ENCODE measurements around the gene UHRF2.
A peak's percentile ranks its signal among the peaks of the same experiment; 100 is the strongest.
"Not testable (repeated sequence)": the region's sequence is repeated elsewhere in the genome, so short reads cannot be mapped to it uniquely, and the experiment has no call there.

UHRF2 gene

GRCh38 chr9:6538666-6539071 lies 125.7 kb downstream of the UHRF2 start:
- no peak overlapping the region for H3K27ac Mint-ChIP-seq
- H3K9me3 Mint-ChIP-seq = no peaks in the 10 kb centered on the region
- H3K36me3 Mint-ChIP-seq (ENCODE audit: low read depth) = no peaks in the 10 kb centered on the region
- no peak overlapping the region for H3K4me3 Mint-ChIP-seq
- no peaks in the 10 kb centered on the region for H3K27me3 Mint-ChIP-seq (ENCODE audit: low read depth)
- no peak for TF ChIP-seq CTCF (IDR thresholded peaks at IDR 0.05; ENCODE audit: unreplicated experiment in 3 of 3)
- H3K4me1 Mint-ChIP-seq = no peaks in the 10 kb centered on the region

GRCh38 chr9:6542617-6543016 lies 129.6 kb downstream of the UHRF2 start:
- not testable (repeated sequence) for H3K9me3 Mint-ChIP-seq; H3K4me1 Mint-ChIP-seq; H3K27me3 Mint-ChIP-seq (ENCODE audit: low read depth); H3K4me3 Mint-ChIP-seq; H3K36me3 Mint-ChIP-seq (ENCODE audit: low read depth); H3K27ac Mint-ChIP-seq

- no peaks in the 10 kb centered on the region for H3K27me3 Mint-ChIP-seq (ENCODE audit: low read depth)
- H3K36me3 Mint-ChIP-seq (ENCODE audit: low read depth) = no peaks in the 10 kb centered on the region
- no peak overlapping the region for H3K27ac Mint-ChIP-seq
- no peak for TF ChIP-seq CTCF (IDR thresholded peaks at IDR 0.05; ENCODE audit: unreplicated experiment in 3 of 3)
- H3K9me3 Mint-ChIP-seq = no peaks in the 10 kb centered on the region
- H3K4me3 Mint-ChIP-seq = no peak overlapping the region
- H3K4me1 Mint-ChIP-seq = no peaks in the 10 kb centered on the region
These were observed 130.2 kb downstream of the UHRF2 start for GRCh38 chr9:6543204-6543603.

GRCh38 chr9:6545017-6545691 lies 132.2 kb downstream of the UHRF2 start:
- H3K4me1 Mint-ChIP-seq = peaks cover 14% of the 10 kb centered on the region
- no peaks in the 10 kb centered on the region for H3K36me3 Mint-ChIP-seq (ENCODE audit: low read depth)
- TF ChIP-seq CTCF (IDR thresholded peaks at IDR 0.05; ENCODE audit: unreplicated experiment in 3 of 3) = no peak
- H3K4me3 Mint-ChIP-seq = no peak overlapping the region
- H3K9me3 Mint-ChIP-seq = no peaks in the 10 kb centered on the region
- no peak overlapping the region for H3K27ac Mint-ChIP-seq
- no peaks in the 10 kb centered on the region for H3K27me3 Mint-ChIP-seq (ENCODE audit: low read depth)

- no peaks in the 10 kb centered on the region for H3K9me3 Mint-ChIP-seq
- TF ChIP-seq CTCF (IDR thresholded peaks at IDR 0.05; ENCODE audit: unreplicated experiment in 3 of 3) = no peak
- H3K4me1 Mint-ChIP-seq = peaks cover 46% of the 10 kb centered on the region
- H3K27ac Mint-ChIP-seq = peak overlapping the region in 2 of 3 experiments; percentile 13 to 14
- peaks cover 4% of the 10 kb centered on the region for H3K27me3 Mint-ChIP-seq (ENCODE audit: low read depth)
- H3K36me3 Mint-ChIP-seq (ENCODE audit: low read depth) = no peaks in the 10 kb centered on the region
- H3K4me3 Mint-ChIP-seq = peak overlapping the region in 1 of 3 experiments; percentile 11
These were observed 136.3 kb downstream of the UHRF2 start for GRCh38 chr9:6549106-6549800.

GRCh38 chr9:6551136-6551535 lies 138.1 kb downstream of the UHRF2 start:
- Mint-ChIP-seq H3K9me3 (no peaks in the 10 kb centered on the region), H3K27me3 (ENCODE audit: low read depth) (peaks cover 4% of the 10 kb centered on the region), H3K4me3 (no peak overlapping the region), H3K27ac (peak overlapping the region in 1 of 3 experiments; percentile 42), H3K36me3 (ENCODE audit: low read depth) (no peaks in the 10 kb centered on the region), H3K4me1 (peaks cover 46% of the 10 kb centered on the region)
- no peak for TF ChIP-seq CTCF (IDR thresholded peaks at IDR 0.05; ENCODE audit: unreplicated experiment in 3 of 3)
